GM21528 (cell line): ENCODE measurements around the gene UBE3C.

Source experiments
- ATAC-seq: cut with Tn5 transposase; IDR thresholded peaks from one replicate; pipeline ENCODE4 v1.9.1; 2021; ENCODE audit warnings: mild to moderate bottlenecking, moderate library complexity; ENCODE audit not compliant: unreplicated experiment, low FRiP score

Gene UBE3C

DNA sequence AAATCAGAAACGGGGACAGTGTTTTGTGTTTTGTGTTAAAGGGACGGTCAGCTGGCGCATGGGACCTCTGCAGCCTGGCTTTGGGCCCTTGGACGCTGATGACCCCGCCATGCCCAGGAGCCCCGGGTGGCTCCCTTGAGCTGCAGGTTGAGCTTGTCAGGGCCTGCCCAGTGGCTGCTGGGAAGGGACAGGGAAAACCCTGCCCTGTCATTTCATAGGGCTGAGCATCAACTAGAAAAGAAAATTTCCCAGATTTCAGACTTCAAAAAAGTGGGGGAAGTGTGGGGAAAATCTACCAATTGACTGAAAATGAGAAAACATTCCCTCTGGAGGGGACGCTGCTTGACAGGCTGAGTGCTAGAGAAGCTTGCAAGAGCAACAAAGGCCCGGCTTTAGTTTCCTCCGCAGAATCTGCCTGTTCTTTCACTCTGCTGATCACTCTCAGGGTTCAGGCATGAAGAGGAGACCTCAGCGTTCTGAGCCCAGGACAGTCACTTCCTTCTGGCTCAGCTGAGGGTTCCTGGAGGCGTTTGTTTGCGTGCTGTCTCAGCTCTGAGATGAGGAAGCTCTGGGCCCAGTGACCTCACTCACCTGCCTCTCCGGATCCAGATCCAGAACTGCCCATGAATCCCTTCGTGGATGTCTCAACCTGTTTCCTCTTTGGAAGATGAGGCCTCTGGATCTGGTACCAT, 179.4 kb downstream of the UBE3C start:
- ATAC-seq = peak; percentile 70
